Stomach (tissue), 4 donors: Measurements from ENCODE around the gene NUP160.
"Not testable (repeated sequence)": the region's sequence is repeated elsewhere in the genome, so short reads cannot be mapped to it uniquely, and the experiment has no call there.

Experiments
- POLR2A ChIP-seq, 4 donors: fragments of 450-650 bp; IDR thresholded peaks; one replicate each; pipeline ENCODE4 v1.6.1; 2016; ENCODE audit warnings: antibody characterized with exemption in 4 of 4, control low read depth in 2 of 4, mild to moderate bottlenecking in 1 of 4, moderate library complexity in 1 of 4
- POLR2AphosphoS5 ChIP-seq, 3 donors: sonication (generic); formaldehyde crosslinking; IDR thresholded peaks; one replicate each; pipeline ENCODE4 v1.6.1; 2016; ENCODE audit warnings: antibody characterized with exemption in 3 of 3
- TF ChIP-seq, protein P1 (sequence below), 7 experiments: fragments of 450-650 bp in 4 of 7; fragments of 200-600 bp in 3 of 7; sonication (generic) in 3 of 7; IDR thresholded peaks; one replicate each; pipeline ENCODE4 v1.5.1; 2016 to 2019; ENCODE audit warnings: antibody characterized with exemption in 7 of 7, control low read depth in 2 of 7, mild to moderate bottlenecking in 1 of 7

DNA sequence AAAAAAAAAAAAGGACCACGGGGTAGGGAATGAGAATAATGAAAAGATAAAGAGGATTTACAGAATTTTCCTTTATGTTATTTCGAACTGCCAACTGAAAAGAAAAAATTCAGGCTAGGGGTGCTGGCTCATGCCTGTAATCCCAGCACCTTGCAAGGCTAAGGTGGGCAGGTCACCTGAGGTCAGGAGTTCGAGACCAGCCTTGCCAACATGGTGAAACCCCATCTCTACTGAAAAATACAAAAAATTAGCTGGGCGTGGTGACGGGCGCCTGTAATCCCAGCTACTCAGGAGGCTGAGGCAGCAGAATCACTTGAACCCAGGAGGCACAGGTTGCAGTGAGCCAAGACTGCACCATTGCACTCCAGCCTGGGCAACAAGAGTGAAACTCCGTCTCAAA, 105.7 kb downstream of the NUP160 start:
- TF ChIP-seq, protein P1, sequence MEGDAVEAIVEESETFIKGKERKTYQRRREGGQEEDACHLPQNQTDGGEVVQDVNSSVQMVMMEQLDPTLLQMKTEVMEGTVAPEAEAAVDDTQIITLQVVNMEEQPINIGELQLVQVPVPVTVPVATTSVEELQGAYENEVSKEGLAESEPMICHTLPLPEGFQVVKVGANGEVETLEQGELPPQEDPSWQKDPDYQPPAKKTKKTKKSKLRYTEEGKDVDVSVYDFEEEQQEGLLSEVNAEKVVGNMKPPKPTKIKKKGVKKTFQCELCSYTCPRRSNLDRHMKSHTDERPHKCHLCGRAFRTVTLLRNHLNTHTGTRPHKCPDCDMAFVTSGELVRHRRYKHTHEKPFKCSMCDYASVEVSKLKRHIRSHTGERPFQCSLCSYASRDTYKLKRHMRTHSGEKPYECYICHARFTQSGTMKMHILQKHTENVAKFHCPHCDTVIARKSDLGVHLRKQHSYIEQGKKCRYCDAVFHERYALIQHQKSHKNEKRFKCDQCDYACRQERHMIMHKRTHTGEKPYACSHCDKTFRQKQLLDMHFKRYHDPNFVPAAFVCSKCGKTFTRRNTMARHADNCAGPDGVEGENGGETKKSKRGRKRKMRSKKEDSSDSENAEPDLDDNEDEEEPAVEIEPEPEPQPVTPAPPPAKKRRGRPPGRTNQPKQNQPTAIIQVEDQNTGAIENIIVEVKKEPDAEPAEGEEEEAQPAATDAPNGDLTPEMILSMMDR (IDR thresholded peaks at IDR 0.05): not testable (repeated sequence)
- TF ChIP-seq POLR2AphosphoS5, POLR2A (IDR thresholded peaks at IDR 0.05): not testable (repeated sequence)
